Common myeloid progenitor, CD34-positive (primary cell): ENCODE data around the gene GSAP. TPM values are rescaled to one million over a fixed set of nuclear protein-coding genes. Genes with fewer than 3 reads are reported as not detected.
"Not testable (repeated sequence)": the region's sequence is repeated elsewhere in the genome, so short reads cannot be mapped to it uniquely, and the experiment has no call there.

Experiments
- CTCF ChIA-PET: fragments of 350-600 bp; sonication (Branson Sonifier 250); formaldehyde crosslinking; loops from one replicate; lab custom pipeline; 2021; ENCODE audit warnings: antibody characterized with exemption; lab: Charles Lee
- POLR2A ChIA-PET: fragments of 350-600 bp; sonication (Branson Sonifier 250); formaldehyde crosslinking; loops from one replicate; lab custom pipeline; 2021; ENCODE audit warnings: antibody characterized with exemption; lab: Charles Lee
- DNase-seq, 3 donors: peaks; one replicate each; pipeline versions ENCODE4 v3.0.0 to v3.0.0-alpha.2; 2013
- H3K27ac ChIP-seq, 2 experiments: 1 replicate in 1 of 2; 2 replicates in 1 of 2; pipeline ENCODE4 v1.7.0; 2013; ENCODE audit warnings: inconsistent platforms in 2 of 2, low read length in 2 of 2, mild to moderate bottlenecking in 2 of 2, low read depth in 1 of 2, moderate library complexity in 1 of 2; ENCODE audit not compliant: severe bottlenecking in 2 of 2, insufficient read depth in 1 of 2, poor library complexity in 1 of 2
- H3K27me3 ChIP-seq, 5 experiments: replicated peaks in 2 of 5; 1 replicate in 3 of 5; 2 replicates in 2 of 5; pipeline versions ENCODE4 v1.6.1 to v1.7.0; 2013; ENCODE audit warnings: low read length in 4 of 5, mild to moderate bottlenecking in 2 of 5, moderate library complexity in 2 of 5, inconsistent platforms in 1 of 5; ENCODE audit not compliant: insufficient read depth in 5 of 5, control insufficient read depth in 4 of 5
- H3K36me3 ChIP-seq, 4 experiments: 1 replicate in 2 of 4; 2 replicates in 2 of 4; pipeline versions ENCODE4 v1.6.1 to v1.7.0; 2013; ENCODE audit warnings: low read length in 3 of 4, control low read depth in 1 of 4, mild to moderate bottlenecking in 1 of 4; ENCODE audit not compliant: control insufficient read depth in 4 of 4, insufficient read depth in 4 of 4
- H3K4me1 ChIP-seq, 4 experiments: 1 replicate in 3 of 4; 2 replicates in 1 of 4; pipeline versions ENCODE4 v1.6.1 to v1.7.1; 2013; ENCODE audit warnings: low read length in 3 of 4, mild to moderate bottlenecking in 3 of 4, control low read depth in 1 of 4, inconsistent platforms in 1 of 4, moderate library complexity in 1 of 4; ENCODE audit not compliant: control insufficient read depth in 4 of 4, insufficient read depth in 4 of 4; ENCODE audit errors: control extremely low read depth in 1 of 4
- H3K4me3 ChIP-seq, 7 experiments: 1 replicate in 4 of 7; 2 replicates in 3 of 7; pipeline versions ENCODE4 v1.5.1 to v1.7.0; 2013; ENCODE audit warnings: mild to moderate bottlenecking in 7 of 7, low read length in 6 of 7, moderate library complexity in 6 of 7, inconsistent platforms in 2 of 7, low read depth in 2 of 7, control low read depth in 1 of 7; ENCODE audit not compliant: insufficient read depth in 4 of 7, control insufficient read depth in 1 of 7; ENCODE audit errors: extremely low read depth in 1 of 7
- H3K9me3 ChIP-seq, 5 experiments: 1 replicate in 4 of 5; 2 replicates in 1 of 5; pipeline versions ENCODE4 v1.6.1 to v1.7.1; 2013; ENCODE audit warnings: low read length in 4 of 5, mild to moderate bottlenecking in 2 of 5, inconsistent platforms in 1 of 5, low read depth in 1 of 5, moderate library complexity in 1 of 5; ENCODE audit not compliant: control insufficient read depth in 4 of 5, insufficient read depth in 2 of 5; ENCODE audit errors: control extremely low read depth in 1 of 5
- WGBS: methylation state at CpG from one replicate; pipeline ENCODE4 v1.1.5; 2013; ENCODE audit not compliant: insufficient coverage; 5-methylcytosine and 5-hydroxymethylcytosine counted together
- polyA plus RNA-seq: library from polyadenylated mRNA; unstranded; fragments of 120-200 nt; gene quantifications from one replicate; pipeline ENCODE4 v1.2.1, GENCODE V29; 2013

The GSAP gene
- polyA plus RNA-seq, result 33.1 TPM

- POLR2A ChIA-PET, result interaction anchor here (0.8 kb wide), 1 partner anchor 12 kb away, joined by 3 read pairs; no protein-coding TSS in a partner anchor
- H3K4me1 ChIP-seq, result peaks cover 0 to 17% (median 15%) of the 10 kb centered on the region in 4 experiments
- 0% methylated on average over 81 of the region's 93 CpGs for WGBS
- no peaks in the 10 kb centered on the region for H3K9me3 ChIP-seq
- peak; percentile 53 to 76 (median 73) for DNase-seq
- peak within 1 kb of the TSS in 1 of 2 experiments; percentile 58 for H3K27ac ChIP-seq
- CTCF ChIA-PET, result interaction anchor here (0.9 to 3.0 kb wide), 4 partner anchors 9 to 282 kb away, joined by 3 to 9 read pairs (median 3); no protein-coding TSS in a partner anchor
- H3K36me3 ChIP-seq, result no peaks in the 10 kb centered on the region
- no peaks in the 10 kb centered on the region for H3K27me3 ChIP-seq
- peak within 1 kb of the TSS; percentile 68 to 87 (median 78) for H3K4me3 ChIP-seq
These were observed at the start of gene GSAP for GRCh38 chr7:77415823-77416620. GSAP (minus strand) TSS chr7:77416349; CDS start chr7:77416321, 28 bp downstream.

- Histone ChIP-seq H3K27me3 (no peaks in the 10 kb centered on the region), H3K27ac (no peak overlapping the region), H3K4me1 (peaks cover 0 to 10% (median 0%) of the 10 kb centered on the region in 4 experiments), H3K4me3 (no peak overlapping the region), H3K36me3 (no peaks in the 10 kb centered on the region), H3K9me3 (peaks cover 0 to 6% (median 0%) of the 10 kb centered on the region in 5 experiments)
- POLR2A ChIA-PET, result no interaction called here
- DNase-seq, result no peak
- no CpG with 5 or more reads among the region's 1 CpG for WGBS
- CTCF ChIA-PET, result no interaction called here
These were observed 49.1 kb upstream of the GSAP start for GRCh38 chr7:77465256-77465655.

GRCh38 chr7:77464589-77464988 lies 48.4 kb upstream of the GSAP start:
- 94% methylated on average over 3 of the region's 4 CpGs for WGBS
- Histone ChIP-seq H3K4me3 (no peak overlapping the region), H3K36me3 (no peaks in the 10 kb centered on the region), H3K27ac (no peak overlapping the region), H3K9me3 (peaks cover 0 to 6% (median 0%) of the 10 kb centered on the region in 5 experiments), H3K27me3 (no peaks in the 10 kb centered on the region), H3K4me1 (peaks cover 0 to 10% (median under 1%) of the 10 kb centered on the region in 4 experiments)
- CTCF ChIA-PET, result interaction anchor here (0.6 kb wide), 1 partner anchor 1027 kb away, joined by 3 read pairs; no protein-coding TSS in a partner anchor
- DNase-seq, result no peak
- POLR2A ChIA-PET, result interaction anchor here (0.6 kb wide), 1 partner anchor 58 kb away, joined by 3 read pairs; no protein-coding TSS in a partner anchor

- POLR2A ChIA-PET, result not testable (repeated sequence)
These were observed 47.5 kb upstream of the GSAP start for GRCh38 chr7:77463632-77464031.

GRCh38 chr7:77461842-77462241 lies 45.7 kb upstream of the GSAP start:
- POLR2A ChIA-PET, result no interaction called here

More at GRCh38 chr7:77463632-77464031, 47.5 kb upstream of the GSAP start:
- CTCF ChIA-PET, H3K27me3 ChIP-seq, H3K4me3 ChIP-seq, H3K27ac ChIP-seq, H3K4me1 ChIP-seq, H3K9me3 ChIP-seq, H3K36me3 ChIP-seq: not testable (repeated sequence)
- WGBS, result 96% methylated on average over 6 of the region's 6 CpGs
- peak in 2 of 3 donors; percentile 44 to 46 for DNase-seq

GRCh38 chr7:77461246-77461645 lies 45.1 kb upstream of the GSAP start:
- Histone ChIP-seq H3K27ac (no peak overlapping the region), H3K27me3 (no peaks in the 10 kb centered on the region), H3K4me1 (peaks cover 0 to 9% (median 4%) of the 10 kb centered on the region in 4 experiments), H3K9me3 (no peaks in the 10 kb centered on the region), H3K4me3 (no peak overlapping the region), H3K36me3 (no peaks in the 10 kb centered on the region)
- CTCF ChIA-PET, result no interaction called here
- 100% methylated on average over 3 of the region's 3 CpGs for WGBS
- POLR2A ChIA-PET, result no interaction called here
- DNase-seq, result no peak

More at GRCh38 chr7:77461842-77462241, 45.7 kb upstream of the GSAP start:
- Histone ChIP-seq H3K4me3 (no peak overlapping the region), H3K36me3 (no peaks in the 10 kb centered on the region), H3K9me3 (no peaks in the 10 kb centered on the region), H3K27me3 (no peaks in the 10 kb centered on the region), H3K27ac (no peak overlapping the region), H3K4me1 (peaks cover 0 to 10% (median 1%) of the 10 kb centered on the region in 4 experiments)
- CTCF ChIA-PET, result no interaction called here
- no peak for DNase-seq
- WGBS, result 99% methylated on average over 6 of the region's 6 CpGs

- Histone ChIP-seq H3K4me3 (no peak overlapping the region), H3K4me1 (peaks cover 0 to 9% (median 1%) of the 10 kb centered on the region in 4 experiments), H3K9me3 (no peaks in the 10 kb centered on the region), H3K36me3 (no peaks in the 10 kb centered on the region), H3K27ac (no peak overlapping the region), H3K27me3 (no peaks in the 10 kb centered on the region)
- WGBS, result 44% methylated on average over 1 of the region's 3 CpGs
- POLR2A ChIA-PET, result no interaction called here
- CTCF ChIA-PET, result no interaction called here
- DNase-seq, result peak; percentile 20 to 42 (median 34)
These were observed 43.9 kb upstream of the GSAP start for GRCh38 chr7:77460057-77460486.
